LNCAP (cell line): ENCODE measurements around the gene GPA33.

Experiments used
- TF ChIP-seq, protein P1 (sequence below): fragments of 450-650 bp; IDR thresholded peaks from 2 replicates; pipeline ENCODE4 v1.5.1; 2017; ENCODE audit warnings: mild to moderate bottlenecking

GPA33 gene

DNA sequence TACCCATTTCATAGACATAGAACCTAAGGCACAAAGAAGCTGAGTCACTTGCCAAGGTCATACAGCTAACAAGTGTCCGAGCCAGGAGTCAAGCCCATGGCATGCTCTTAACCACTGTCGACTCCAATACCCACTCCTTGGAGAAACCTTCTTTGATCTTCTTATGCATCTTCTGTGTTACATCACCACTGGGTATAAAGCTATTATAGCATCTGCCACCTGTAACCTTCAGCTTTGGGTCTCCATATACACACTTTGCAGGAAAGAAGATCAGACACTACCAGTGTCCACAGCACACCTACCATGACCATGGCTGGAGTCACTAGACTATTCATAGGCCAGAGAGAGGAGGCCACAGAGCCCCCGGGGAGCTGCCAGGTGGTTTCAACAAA, 29.1 kb downstream of the GPA33 start:
- TF ChIP-seq, protein P1, sequence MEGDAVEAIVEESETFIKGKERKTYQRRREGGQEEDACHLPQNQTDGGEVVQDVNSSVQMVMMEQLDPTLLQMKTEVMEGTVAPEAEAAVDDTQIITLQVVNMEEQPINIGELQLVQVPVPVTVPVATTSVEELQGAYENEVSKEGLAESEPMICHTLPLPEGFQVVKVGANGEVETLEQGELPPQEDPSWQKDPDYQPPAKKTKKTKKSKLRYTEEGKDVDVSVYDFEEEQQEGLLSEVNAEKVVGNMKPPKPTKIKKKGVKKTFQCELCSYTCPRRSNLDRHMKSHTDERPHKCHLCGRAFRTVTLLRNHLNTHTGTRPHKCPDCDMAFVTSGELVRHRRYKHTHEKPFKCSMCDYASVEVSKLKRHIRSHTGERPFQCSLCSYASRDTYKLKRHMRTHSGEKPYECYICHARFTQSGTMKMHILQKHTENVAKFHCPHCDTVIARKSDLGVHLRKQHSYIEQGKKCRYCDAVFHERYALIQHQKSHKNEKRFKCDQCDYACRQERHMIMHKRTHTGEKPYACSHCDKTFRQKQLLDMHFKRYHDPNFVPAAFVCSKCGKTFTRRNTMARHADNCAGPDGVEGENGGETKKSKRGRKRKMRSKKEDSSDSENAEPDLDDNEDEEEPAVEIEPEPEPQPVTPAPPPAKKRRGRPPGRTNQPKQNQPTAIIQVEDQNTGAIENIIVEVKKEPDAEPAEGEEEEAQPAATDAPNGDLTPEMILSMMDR = no peak

DNA sequence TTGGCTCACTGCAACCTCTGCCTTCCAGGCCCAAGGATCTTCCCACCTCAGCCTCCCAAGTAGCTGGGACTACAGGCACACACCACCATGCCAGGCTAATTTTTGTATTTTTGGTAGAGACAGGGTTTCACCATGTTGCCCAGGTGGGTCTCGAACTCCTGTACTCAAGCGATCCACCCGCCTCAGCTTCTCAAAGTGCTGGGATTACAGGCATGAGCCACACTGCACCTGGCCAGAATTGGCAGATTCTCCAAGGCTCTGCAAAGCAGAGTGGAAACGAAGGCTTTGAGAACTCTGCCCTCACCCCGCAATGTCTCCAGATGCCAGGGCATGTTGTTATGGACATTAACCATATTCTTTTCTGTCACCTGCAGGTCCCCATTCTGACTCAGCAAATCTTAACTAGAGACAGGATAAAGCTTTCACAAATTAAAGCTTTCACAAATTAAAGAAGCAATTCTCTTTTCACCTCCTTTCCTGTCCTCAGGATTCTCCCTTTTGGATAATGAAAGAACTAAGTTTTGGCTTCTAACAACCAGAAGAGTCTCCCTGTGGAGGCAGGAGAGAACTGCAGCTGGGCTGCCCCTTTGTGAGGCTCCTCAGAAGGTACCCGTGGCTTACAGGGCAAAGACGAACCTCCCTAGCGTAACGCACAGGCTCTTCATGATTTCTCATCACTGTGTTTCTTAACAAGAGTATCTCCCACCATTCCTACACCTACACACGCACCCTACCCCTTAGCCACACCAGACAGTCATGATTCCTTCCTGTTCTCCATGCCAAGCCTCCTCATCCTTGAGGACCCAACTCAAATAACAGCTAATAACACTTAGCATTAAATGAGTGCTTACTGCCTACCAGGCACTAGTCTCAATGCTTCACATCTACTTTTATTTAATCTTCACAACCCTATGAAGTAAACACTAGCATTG, 29.8 kb downstream of the GPA33 start:
- TF ChIP-seq, protein P1 = no peak

DNA sequence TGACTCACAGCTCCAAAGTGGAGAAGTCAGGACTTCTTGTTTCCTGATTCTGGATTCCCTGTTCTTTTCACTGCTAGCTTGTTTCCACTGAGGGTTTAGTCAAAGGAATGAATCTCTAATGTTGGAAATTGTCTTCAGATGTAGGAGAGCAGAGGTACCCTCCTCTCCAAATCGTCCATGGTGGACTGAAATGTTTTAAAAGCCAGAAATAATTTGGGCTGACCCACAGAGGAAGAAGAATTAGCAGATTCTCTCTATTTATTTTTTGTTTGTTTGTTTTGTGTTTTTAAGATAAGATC, 30.4 kb downstream of the GPA33 start:
- TF ChIP-seq, protein P1 = no peak

DNA sequence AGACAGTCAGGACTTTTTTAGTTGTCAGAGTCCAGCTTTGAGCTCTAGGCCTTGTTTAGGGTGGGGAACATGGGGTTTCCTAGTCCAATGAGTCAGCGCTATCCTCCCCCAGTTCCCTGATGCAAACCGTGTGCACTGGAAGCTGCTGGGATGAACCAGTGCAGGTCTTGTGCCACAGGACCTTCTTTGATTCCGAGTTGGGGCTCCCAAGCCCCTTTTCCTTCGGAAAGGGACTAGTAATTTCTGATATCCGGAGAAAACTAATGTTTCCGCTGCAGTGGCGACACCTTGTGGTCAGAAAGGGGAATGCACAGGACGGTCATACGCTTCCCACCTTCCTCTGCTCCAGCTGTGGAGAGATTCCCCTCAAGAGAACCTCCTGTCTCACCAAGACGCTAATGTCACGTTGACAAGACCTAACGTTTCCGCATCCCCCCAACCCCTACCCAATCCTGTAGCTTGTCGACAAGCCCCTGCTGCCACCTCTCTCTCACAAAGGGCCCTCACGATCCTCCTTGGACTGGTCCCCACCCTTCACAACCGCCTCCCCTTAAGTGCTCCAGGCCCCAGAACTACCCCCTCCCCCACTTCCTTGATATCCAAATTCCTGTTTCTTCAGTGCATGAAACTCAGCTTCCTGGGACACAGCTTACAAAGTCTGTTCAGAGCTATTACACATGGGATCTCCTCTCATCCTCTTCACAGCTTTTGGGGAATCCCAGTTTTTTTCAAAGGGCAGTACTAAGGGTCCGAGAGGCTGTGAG, 30.9 kb downstream of the GPA33 start:
- TF ChIP-seq, protein P1 = peak; percentile 95

DNA sequence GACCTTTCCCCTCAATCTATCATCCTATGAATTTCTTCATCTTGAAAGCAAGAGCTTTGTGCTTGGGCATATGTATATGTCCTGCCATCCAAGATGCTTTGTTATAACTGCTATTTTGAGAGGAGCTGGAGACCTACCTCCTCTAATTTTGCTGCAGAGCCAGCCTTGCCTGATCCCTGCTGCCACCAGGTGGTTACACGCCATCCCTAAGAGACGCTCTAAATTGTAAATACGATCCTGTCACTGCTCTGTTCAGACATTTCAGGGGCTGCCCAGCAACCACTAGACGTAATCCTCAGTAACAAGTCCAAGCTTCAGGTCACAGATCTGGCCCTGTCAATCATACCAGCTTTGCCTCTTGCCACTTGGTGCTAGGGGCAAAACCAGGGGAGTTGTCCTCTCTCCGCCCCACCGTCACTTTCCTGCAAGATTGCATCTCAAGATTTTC, 32.9 kb downstream of the GPA33 start:
- TF ChIP-seq, protein P1 = peak; percentile 86

DNA sequence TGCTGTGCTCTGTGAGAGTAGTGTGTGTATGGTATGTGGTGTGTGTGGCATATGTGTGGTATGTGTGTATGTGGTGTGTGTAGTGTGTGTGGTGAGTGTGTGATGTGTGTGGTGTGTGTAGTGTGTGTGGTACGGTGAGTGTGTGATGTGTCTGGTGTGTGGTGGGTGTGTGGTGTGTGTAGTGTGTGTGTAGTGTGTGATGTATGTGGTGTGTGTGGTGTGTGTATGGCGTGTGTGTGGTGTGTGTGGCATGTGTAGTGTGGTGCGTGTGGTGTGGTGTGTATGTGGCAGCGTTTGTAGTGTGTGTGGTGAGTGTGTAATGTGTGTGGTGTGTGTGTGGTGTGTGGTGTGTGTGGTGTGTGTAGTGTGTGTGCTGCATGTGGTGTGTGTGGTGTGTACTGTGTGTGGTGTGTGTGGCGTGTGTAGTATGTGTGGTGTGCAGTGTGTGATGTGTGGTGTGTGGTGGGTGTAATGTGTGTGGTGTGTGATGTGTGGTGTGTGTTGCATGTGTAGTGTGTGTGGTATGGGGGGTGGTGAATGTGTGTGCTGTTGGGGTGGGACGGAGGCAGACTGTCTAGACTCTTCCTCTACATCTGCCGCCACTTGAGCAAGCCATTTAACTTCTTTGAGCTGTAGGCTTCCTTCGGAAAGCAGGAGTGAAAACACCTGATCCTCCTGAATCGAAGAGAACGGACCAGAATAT, 33.5 kb downstream of the GPA33 start:
- TF ChIP-seq, protein P1 = no peak

DNA sequence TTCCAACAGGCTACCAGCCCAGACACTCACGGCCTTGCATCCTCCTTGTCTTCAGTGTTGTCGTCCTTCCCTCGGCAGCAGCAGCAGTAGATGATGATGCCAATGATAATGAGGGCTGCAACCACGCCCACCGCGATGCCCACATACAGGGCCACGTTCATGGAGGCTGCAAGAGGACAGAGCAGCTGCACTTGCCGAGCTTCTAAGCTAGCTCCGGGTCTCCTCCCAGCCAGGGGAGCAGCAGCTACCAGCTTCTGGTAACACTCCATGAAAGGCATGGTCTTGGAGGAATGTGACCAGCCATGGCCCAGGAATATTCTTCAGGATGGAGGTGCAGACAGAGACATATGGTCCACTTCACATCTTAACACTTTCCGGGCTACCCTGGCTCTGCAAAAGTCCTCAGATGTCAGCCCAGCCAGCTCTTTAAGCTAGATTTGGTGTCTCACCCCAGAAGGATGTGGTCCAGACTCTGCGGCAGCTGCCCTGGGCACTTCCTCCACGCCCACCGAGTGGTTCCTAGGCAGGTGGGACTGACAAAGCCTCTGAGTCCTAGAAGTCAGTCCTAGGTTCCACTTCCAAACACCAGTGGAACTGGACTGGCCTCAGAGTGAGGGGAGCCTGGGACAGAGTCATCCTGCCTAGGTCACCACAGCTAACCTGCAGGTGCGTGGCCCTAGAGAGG, 35.1 kb downstream of the GPA33 start:
- TF ChIP-seq, protein P1 = no peak
